Measurements from ENCODE around the gene PLXNB1.
"Not testable (repeated sequence)": the region's sequence is repeated elsewhere in the genome, so short reads cannot be mapped to it uniquely, and the experiment has no call there.

Gene PLXNB1

DNA sequence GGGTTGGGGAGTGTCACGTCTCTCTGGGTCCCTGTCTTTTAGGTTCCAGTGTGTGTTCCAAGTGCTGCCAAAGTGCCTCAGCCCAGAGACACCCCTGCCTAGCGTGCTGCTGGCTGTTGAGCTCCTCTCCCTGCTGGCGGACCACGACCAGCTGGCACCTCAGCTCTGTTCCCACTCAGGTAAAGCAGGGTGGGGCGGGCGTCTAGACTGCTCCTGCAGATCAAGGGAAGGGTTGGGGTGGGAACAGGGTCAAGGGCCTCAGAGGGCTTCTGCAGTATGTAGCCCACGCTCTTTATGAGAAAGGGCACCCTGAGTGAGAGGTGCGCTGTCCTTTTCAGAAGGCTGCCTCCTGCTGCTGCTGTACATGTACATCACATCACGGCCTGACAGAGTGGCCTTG, 33.8 kb upstream of the PLXNB1 start:
- no peak for DNase-seq (ENCODE audit: low spot score)
- TF ChIP-seq, protein P1, sequence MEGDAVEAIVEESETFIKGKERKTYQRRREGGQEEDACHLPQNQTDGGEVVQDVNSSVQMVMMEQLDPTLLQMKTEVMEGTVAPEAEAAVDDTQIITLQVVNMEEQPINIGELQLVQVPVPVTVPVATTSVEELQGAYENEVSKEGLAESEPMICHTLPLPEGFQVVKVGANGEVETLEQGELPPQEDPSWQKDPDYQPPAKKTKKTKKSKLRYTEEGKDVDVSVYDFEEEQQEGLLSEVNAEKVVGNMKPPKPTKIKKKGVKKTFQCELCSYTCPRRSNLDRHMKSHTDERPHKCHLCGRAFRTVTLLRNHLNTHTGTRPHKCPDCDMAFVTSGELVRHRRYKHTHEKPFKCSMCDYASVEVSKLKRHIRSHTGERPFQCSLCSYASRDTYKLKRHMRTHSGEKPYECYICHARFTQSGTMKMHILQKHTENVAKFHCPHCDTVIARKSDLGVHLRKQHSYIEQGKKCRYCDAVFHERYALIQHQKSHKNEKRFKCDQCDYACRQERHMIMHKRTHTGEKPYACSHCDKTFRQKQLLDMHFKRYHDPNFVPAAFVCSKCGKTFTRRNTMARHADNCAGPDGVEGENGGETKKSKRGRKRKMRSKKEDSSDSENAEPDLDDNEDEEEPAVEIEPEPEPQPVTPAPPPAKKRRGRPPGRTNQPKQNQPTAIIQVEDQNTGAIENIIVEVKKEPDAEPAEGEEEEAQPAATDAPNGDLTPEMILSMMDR (IDR thresholded peaks at IDR 0.05; ENCODE audit: borderline replicate concordance, control extremely low read depth, extremely low read depth, insufficient read depth, missing control alignments): no peak
- in situ Hi-C loops (cut with MboI; ENCODE audit: low sequenced_read_pairs, unreplicated experiment): no loop called here

DNA sequence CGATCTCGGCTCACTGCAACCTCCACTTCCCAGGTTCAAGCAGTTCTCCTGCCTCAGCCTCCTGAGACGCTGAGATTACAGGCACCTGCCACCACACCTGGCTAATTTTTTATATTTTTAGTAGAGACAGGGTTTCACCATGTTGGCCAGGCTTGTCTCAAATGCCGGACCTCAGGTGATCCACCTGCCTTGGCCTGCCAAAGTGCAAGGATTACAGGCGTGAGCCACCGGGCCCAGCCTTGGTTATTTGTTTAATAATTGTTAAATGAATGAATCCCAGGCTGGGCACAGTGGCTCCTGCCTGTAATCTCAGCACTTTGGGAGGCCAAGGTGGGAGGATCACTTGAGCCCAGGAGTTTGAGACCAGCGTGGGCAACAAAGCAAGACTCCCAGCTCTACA, 31.9 kb upstream of the PLXNB1 start:
- in situ Hi-C loops (cut with MboI; ENCODE audit: low sequenced_read_pairs, unreplicated experiment); DNase-seq (ENCODE audit: low spot score): not testable (repeated sequence)

DNA sequence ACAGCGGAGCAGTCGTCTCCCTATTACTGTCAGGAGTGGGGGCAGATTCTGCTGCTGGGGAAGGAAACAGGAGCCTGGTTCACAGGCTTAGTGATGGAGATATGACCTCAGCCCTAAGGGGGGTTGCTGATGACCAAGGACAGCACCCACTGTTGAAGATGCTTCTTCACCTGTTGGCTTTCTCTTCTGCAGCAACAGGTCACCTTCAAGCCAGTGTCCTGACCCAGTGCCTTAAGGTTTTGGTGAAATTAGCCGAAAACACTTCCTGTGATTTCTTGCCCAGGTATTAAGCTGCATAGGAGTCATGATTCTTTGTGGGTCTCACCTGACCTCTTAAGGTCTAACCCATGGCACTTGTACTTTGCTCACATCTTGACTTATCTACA, 30.6 kb upstream of the PLXNB1 start:
- in situ Hi-C loops (cut with MboI; ENCODE audit: low sequenced_read_pairs, unreplicated experiment): no loop called here
- no peak for DNase-seq (ENCODE audit: low spot score)
- TF ChIP-seq, protein P1 (IDR thresholded peaks at IDR 0.05; ENCODE audit: borderline replicate concordance, control extremely low read depth, extremely low read depth, insufficient read depth, missing control alignments): no peak

DNA sequence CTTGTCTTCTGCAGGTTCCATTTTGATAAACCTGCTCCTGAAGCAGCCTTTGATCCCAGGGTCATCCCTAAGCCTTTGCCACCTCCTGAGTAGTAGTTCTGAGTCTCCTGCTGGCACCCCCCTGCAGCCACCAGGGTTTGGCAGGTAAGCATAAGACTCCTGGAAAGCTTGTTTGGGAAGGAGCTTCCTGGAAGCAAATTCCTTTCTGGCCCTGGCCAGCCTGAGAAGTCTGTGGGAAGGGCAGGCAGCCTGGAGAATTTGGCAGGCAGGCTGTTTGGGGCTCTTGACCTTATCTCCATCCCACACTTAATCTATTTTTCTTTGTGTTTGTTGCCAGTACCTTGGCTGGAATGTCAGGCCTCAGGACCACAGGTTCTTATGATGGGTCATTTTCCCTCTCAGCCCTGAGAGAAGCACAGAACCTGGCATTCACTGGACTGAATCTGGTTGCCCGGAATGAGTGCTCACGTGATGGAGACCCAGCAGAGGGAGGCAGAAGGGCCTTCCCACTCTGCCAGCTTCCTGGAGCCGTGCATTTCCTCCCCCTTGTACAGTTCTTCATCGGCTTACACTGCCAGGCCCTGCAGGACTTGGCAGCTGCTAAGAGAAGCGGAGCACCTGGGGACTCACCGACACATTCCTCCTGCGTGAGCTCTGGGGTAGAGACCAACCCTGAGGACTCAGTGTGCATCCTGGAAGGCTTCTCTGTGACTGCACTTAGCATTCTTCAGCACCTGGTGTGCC, 30.1 kb upstream of the PLXNB1 start:
- in situ Hi-C loops (cut with MboI; ENCODE audit: low sequenced_read_pairs, unreplicated experiment): no loop called here

DNA sequence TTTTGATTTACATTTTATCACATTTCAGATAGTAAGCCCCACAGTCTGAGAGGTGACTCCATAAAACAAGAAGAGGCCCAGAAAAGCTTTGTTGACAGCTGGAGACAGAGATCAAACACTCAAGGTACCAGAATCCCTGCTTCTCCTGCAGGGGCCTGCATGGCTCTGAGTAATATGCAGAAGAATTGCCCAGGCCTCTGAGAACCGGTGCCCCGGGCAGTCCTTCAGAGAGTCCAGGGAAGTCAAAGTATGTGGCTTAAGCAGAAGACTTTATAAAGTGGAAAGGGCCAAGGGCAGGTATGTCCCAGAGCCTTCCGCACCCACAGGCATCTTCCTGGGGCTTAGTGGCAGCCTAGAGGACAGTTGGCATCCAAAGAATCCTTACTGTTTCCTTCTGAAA, 29.4 kb upstream of the PLXNB1 start:
- no peak for DNase-seq (ENCODE audit: low spot score)
- TF ChIP-seq, protein P1 (IDR thresholded peaks at IDR 0.05; ENCODE audit: borderline replicate concordance, control extremely low read depth, extremely low read depth, insufficient read depth, missing control alignments): no peak
- in situ Hi-C loops (cut with MboI; ENCODE audit: low sequenced_read_pairs, unreplicated experiment): no loop called here

More for the DNA sequence above, 30.1 kb upstream of the PLXNB1 start:
- DNase-seq (ENCODE audit: low spot score): no peak
- TF ChIP-seq, protein P1 (IDR thresholded peaks at IDR 0.05; ENCODE audit: borderline replicate concordance, control extremely low read depth, extremely low read depth, insufficient read depth, missing control alignments): no peak

DNA sequence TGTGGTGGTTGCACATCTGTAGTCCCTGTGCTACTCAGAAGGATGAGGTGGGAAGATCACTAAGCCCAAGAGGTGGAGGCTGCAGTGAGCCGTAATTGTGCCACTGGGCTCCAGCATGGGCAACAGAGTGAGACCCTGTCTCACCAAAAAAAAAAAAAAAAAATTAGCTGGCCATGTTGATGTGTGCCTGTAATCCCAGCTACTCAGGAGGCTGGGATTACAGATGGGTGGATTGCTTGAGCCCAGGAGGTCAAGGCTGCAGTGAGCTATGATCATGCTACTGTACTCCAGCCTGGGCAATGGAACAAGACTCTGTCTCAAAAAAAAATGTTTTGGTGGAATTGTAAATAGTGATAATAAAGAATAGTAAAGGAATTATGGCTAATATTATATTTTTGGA, 26.6 kb upstream of the PLXNB1 start:
- in situ Hi-C loops (cut with MboI; ENCODE audit: low sequenced_read_pairs, unreplicated experiment): no loop called here
- DNase-seq (ENCODE audit: low spot score): no peak
- TF ChIP-seq, protein P1 (IDR thresholded peaks at IDR 0.05; ENCODE audit: borderline replicate concordance, control extremely low read depth, extremely low read depth, insufficient read depth, missing control alignments): no peak

DNA sequence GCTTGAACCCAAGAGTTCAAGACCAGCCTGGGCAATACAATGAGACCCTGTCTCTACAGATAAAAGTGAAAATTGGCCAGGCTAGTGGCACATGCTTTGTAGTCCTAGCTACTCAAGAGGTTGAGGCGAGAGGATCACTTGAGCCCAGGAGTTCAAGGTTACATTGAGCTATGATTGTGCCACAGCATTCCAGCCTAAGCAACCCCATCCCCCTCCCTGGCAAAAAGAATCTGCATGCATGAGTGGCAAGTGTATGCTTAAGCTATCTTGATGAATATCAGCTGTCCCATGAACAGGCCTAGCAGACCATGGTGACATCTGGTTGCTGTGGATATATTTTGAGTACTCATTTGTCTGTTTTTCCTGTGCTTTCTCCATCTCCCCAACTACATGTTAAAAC, 21.4 kb upstream of the PLXNB1 start:
- no peak for DNase-seq (ENCODE audit: low spot score)
- TF ChIP-seq, protein P1 (IDR thresholded peaks at IDR 0.05; ENCODE audit: borderline replicate concordance, control extremely low read depth, extremely low read depth, insufficient read depth, missing control alignments): no peak
- in situ Hi-C loops (cut with MboI; ENCODE audit: low sequenced_read_pairs, unreplicated experiment): no loop called here

All from GM13976 (cell line).